Measurements from ENCODE around the gene BRWD1.
"Not testable (repeated sequence)": the region's sequence is repeated elsewhere in the genome, so short reads cannot be mapped to it uniquely, and the experiment has no call there.

The BRWD1 gene

DNA sequence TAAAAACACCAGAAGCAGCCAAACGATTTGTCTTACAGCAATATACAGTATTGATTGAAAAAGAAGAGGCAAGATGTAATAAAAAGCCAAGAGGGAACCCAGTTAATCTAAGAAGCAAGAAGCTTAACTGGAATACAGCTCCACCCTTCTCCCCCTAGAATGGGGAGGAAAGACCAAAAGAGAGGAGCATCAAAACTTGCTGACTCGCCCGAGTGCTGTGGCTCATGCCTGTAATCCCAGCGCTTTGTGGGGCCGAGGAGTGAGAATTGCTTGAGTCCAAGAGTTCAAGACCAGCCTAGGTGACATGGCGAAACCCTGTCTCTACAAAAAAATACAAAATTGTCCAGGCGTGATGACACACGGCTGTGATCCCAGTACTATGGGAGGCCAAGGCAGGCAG lies 32.2 kb downstream of the BRWD1 start:
- DNase-seq, result no peak

GRCh38 chr21:39269620-39270019 lies 43.8 kb downstream of the BRWD1 start:
- DNase-seq, result no peak

GRCh38 chr21:39265603-39266002 lies 47.8 kb downstream of the BRWD1 start:
- no peak for DNase-seq

DNA sequence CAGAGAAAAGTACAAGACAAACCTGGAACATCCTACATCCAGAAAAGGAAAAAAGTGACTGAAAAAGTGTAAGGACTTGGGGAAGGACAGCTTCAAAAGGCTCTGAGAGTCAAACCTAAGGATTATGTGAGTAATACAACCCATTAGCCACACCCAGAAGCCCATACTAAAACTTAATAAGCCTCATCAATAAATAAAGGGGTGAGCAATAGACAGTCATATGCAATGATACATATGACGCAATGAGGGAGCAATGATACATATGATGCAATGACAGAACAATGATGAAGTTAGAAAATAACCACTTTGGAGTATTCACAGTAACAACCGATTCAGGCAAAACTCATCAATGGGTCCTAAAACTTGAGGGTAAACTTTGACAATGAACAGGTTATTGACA lies 50.1 kb downstream of the BRWD1 start:
- DNase-seq, result no peak

GRCh38 chr21:39258207-39258606 lies 55.2 kb downstream of the BRWD1 start:
- DNase-seq, result no peak

GRCh38 chr21:39251326-39251725 lies 62.1 kb downstream of the BRWD1 start:
- DNase-seq, result no peak

DNA sequence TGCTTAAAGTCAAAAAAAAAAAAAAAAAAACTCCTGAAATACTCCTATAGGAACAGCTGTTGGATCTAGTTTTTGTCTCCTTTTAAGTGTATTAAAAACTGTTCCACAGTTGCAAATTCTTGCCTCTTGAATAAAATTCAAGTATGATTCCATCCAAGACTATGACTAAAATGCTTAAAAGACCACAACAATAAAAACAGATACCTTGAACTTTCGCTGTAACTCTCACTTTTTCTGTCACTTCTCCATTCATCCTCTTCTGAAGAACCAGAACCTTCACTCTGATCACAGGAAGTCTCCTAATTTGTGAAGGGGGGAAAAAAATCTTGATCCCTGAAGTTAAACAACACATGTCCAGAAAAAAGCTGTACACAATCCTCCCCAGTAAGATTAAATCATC lies 75.2 kb downstream of the BRWD1 start:
- no peak for DNase-seq

DNA sequence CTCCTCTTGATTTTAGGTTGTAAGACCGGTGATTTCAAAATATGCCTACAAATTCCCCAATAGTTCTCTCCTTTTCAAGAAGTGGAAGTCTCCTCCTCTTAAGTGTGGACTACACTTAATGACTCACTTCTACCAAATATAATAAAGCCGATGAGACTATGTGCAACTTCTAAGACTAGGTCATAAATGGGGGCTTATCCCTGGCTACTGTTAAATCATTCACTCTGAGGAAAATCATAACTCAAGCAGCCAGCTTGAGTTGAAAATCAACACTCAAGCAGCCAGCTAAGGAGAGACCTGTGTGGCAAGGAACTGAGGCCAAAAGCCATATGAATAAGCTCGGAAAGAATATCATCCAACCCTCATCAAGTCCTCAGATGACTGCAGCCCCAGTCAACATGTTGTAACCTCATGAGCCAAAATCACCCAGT lies 80.6 kb downstream of the BRWD1 start:
- no peak for DNase-seq

DNA sequence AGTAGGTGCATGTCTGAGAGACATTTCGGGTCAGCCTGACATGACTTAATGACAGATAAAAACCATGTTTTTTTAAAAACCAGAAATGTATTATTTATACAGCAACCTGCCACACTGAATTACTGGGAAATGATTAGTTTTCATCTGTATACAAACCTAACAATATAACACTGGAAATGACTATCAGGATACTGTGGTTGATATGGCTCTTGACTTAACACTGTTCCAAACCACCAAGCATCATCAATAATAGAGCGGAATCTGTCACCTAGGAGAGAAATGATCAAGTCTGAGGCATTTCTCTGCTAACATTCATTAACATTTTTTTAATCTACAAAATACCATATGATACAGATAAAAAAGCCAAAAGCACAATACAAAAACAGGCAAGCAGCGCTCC lies 88.5 kb downstream of the BRWD1 start:
- no peak for DNase-seq

GRCh38 chr21:39221997-39222486 lies 91.4 kb downstream of the BRWD1 start:
- DNase-seq, result no peak

DNA sequence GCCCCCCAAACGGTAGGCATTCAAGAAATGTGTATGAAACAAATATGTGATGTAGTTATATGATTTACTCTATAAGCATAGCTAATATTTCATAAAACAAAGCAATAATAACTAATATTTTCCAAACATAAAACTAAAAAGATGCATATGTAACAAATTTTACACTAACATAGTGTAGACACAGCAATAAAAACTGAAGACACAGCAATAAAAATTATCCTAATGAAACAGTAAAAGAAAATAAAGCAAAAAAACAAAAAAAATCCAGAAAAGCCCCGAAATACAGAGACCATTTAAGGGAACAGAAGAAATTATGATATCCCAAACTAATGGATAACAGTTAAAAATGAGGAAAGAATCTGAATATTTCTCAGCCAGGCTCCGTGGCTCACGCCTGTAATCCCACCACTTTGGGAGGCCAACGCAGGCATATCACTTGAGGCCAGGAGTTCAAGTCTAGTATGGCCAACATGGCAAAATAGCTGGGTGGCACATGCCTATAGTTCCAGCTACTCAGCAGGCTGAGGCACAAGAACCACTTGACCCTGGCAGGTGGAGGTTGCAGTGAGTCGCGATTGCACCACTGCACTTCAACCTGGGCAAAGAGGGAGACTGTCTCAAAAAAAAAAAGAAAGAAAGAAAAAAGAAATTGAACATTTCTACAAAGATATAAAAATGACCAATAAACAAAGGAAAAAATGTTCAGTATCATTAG lies 92.0 kb downstream of the BRWD1 start:
- no peak for DNase-seq

DNA sequence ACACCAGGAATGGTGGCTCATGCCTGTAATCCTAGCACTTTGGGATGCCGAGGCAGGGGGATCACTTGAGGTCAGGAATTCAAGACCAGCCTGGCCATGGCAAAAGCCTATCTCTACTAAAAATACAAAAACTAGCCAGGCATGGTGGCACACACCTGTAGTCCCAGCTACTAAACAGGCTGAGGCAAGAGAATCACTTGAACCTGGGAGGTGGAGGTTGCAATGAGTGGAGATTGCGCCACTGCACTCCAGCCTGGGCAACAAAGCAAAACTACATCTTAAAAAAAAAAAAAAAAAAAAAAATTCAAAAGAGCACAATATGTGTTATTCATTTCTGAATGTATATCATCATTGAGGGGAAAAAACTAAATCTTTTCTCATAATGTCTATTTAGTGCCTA lies 92.6 kb downstream of the BRWD1 start:
- not testable (repeated sequence) for DNase-seq

GRCh38 chr21:39220150-39220549 lies 93.3 kb downstream of the BRWD1 start:
- no peak for DNase-seq

- no peak for DNase-seq
Observed at GRCh38 chr21:39218082-39218409, 95.4 kb downstream of the BRWD1 start.

GRCh38 chr21:39217356-39218081 lies 95.9 kb downstream of the BRWD1 start:
- no peak for DNase-seq

- DNase-seq, result no peak
Observed at GRCh38 chr21:39216290-39216689, 97.1 kb downstream of the BRWD1 start.

DNA sequence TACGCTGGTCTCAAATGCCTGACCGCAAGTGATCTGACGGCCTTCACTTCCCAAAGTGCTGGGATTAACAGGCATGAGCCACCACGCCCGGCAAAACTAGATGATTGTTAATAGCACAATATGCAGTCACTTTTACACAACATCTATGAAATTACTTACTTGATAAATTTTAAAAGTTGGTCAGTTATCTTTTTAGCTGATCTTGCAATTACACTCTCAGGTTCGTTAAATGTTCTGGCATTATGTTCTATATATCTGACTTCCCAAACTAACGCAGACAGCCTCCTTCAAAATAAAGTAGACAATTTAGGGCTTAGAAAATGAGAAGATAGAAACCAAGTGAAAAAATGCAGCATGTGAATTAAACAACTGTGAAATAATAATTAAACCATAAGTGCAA lies 98.4 kb downstream of the BRWD1 start:
- no peak for DNase-seq

DNA sequence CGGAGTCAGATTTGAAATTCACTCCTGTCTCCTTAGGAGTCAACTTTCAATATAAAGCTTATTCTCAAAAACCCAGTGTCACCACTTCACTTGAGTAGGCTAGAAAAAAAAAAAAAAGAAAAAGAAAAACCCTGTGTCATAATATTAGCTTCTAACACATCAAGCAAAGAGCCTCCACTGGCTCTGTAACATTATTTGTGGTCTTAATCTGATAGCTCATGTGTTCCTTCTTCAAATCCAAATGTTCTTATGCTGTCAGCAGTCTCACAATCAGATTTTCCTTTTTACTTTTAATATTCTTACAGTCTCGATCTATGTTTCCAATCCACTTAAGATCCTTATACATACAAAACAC lies 104.1 kb downstream of the BRWD1 start:
- no peak for DNase-seq

DNA sequence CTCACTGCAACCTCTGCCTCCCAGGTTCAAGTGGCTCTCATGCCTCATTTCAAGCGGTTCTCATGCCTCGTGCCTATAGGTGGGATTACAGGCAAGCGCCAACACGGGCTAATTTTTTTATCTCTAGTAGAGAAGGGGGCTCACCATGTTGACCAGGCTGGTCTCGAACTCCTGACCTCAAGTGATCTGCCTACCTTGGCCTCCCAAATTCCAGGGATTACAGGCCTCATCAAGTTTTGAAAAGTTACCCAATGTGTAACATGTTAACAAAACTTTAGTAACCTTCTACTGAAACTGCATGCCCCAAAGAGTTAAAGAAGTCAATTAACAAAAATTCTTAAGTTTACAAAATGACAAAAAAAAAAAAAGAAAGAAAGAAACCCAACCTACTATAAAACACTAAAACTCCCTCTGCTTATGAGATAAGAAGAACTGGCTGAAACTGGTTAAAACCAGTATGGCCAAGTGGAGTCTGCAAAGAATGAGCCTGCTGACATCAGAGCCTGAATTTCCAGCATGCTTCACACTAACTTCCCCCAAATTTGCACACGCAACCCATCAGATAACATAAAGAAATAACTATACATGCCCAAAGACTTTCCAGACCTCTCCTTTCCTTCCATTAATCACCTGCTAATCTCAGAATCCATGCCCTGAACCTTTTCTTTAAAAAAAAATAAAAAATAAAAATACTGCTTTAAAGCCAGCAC lies 104.7 kb downstream of the BRWD1 start:
- no peak for DNase-seq

GRCh38 chr21:39204134-39204533 lies 109.3 kb downstream of the BRWD1 start:
- DNase-seq, result no peak

DNA sequence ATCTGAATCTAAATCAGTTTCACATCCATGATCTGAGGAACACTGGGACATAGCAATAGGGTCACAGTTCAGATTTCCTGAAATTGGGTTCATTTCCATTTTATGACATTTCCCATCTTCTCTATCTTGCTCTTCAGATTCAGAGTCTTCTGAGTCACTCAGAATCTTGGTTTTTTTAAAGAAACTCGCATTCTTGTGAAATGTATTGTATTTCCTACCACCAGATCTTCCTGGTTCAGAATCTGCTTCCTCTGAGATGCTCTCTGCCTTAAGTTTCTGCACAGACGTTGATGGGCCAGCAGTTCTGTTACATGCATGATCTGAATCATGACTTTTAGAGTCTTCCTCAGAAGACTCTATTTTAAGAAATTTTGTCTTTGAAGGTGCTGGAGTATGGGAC lies 114.6 kb downstream of the BRWD1 start:
- no peak for DNase-seq

- DNase-seq, result no peak
Observed at GRCh38 chr21:39197448-39198233, 115.8 kb downstream of the BRWD1 start.

- DNase-seq, result no peak
Observed at GRCh38 chr21:39196838-39197237, 116.6 kb downstream of the BRWD1 start.
